GM18498 (cell line): Measurements from ENCODE around the gene PTPRN2.

ENCODE experiments used
- ATAC-seq: cut with Tn5 transposase; IDR thresholded peaks from one replicate; pipeline ENCODE4 v1.9.1; 2021; ENCODE audit warnings: mild to moderate bottlenecking, moderate library complexity; ENCODE audit not compliant: unreplicated experiment

The PTPRN2 gene

GRCh38 chr7:158603773-158604755 lies 16.4 kb upstream of the PTPRN2 start:
- no peak for ATAC-seq

DNA sequence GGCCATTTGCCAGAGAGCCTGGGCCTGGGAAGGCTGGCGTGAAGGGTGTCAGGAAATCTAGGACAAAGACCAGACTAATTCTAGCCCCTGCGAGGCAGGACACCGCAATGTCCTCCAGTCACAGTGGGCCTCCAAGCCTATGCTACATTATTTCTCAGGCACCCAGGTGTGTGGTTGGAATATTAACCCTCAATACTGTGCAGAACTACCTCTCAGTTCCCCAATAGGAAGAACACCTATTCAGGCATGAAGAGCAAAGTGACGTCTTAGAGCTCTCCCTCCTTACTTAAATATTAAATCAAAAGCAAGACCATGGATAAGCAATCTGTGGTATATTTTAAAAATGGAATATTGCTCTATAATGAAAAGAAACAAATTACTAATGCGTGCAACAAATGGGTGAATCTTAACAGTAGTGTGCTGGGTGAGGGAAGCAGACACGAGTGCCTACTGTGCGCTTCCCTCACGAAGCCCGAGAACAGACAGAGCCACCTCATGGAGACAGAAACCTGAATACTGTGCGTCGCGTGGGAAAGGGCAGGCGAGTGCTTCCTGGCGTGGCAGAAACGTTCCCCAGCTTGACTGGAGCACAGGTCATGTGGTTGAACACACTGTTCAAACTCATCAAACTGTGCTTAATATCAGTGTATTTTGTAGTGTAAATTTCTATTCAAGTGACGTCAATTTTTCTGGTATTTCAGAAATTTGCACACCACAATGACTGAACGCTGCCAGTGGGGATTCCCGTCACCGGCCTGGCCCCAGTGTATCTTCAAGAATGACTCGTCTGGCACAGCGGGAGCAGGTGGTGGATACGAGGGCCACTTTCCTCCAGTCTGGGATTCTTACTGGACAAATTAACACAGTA lies 15.5 kb upstream of the PTPRN2 start:
- no peak for ATAC-seq

DNA sequence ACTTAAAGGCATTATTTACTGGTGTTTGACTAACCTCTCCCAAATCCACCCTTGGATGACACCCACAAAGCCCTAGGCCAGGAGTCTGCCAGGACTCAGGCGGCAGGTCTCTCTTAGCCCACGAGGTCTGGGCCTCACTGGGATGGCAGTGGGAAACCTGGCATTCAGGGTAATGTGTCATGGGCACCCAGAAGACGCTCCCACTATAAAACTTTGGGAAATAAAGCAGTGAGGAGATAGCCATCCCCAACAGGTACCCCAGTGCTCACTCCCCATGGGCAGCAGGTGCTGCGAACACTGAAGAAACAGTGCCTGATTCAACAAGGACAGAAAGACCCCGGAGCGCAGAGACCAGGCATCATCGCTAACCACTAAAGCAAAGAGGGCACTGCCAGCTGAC lies 14.4 kb upstream of the PTPRN2 start:
- no peak for ATAC-seq

DNA sequence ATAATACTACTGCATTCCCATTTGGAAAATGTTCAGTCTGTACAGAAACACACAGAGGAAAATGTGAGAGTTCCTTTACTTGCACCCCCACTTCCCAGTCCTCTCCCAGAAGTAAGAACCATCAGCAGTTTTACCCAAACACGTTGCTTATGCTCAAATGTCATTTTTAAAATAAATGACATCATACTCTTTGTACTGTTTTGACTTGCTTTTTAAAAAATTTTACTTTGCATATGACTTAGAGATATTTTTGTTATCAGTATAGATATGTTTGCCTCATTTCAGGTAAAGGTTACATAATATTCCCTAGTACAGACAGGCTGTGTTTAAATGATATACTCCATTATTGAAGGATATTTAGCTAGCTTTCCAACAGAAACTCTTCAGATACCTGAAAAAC lies 13.5 kb upstream of the PTPRN2 start:
- no peak for ATAC-seq

- ATAC-seq = no peak
These were observed 9.1 kb upstream of the PTPRN2 start for GRCh38 chr7:158596745-158597144.

DNA sequence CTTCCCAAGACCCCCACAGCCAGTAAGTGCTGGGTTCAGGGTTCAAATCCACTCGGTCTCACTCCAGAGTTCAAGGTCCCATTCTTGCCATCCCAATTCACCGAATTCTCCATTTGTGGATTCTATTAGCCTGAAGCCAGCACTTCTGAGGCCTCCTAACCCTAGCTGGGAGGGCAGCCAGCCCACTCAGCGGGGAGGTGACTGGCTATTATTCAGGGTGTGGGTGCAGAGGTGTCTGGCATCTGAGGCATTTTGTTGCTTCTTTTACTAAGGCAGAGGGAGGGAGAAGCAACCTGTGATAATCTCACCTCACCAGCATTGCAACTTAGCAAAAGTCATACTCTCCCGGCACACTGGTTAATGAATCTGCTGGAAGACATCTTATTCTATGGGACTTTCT lies 8.7 kb upstream of the PTPRN2 start:
- ATAC-seq = no peak

DNA sequence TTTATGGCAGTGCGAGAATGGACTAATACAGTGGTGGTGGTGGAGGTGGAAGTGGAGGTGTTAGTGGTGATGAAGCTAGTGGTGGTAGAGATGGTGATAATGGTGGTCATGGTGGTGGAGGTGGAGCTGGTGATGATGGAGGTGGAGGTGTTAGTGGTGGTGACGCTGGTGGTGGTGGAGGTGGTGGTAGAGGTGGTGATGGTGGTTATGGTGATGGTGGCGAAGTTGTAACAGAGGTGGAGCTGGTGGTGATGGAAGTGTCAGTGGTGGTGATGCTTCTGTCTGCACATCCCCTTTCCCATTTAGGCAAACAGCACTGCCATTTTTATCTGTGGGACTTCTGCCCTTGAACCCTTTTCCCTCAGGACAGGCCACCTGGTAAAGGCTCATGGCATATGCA lies 7.4 kb upstream of the PTPRN2 start:
- peak; percentile 55 for ATAC-seq

GRCh38 chr7:158592541-158592940 lies 4.9 kb upstream of the PTPRN2 start:
- no peak for ATAC-seq

DNA sequence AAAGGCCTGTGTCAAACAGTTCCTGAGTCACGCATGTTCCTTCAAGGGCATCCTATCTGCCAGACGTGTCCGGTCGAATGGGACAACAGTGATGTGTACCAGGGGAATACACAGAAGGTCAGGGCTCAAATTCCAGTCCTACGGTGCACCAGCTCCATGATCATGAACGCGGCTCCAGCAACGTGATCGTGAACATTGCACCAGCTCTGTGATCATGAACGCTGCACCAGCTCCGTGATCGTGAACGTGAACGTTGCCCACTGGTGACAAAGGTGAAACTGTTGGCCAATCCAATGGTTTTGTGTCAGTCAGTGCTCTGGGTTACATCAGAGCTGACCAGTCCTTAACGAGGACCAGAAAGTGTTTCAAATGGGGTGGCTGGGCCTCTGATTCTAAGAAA lies 4.3 kb upstream of the PTPRN2 start:
- no peak for ATAC-seq

- no peak for ATAC-seq
These were observed 2.5 kb upstream of the PTPRN2 start for GRCh38 chr7:158590181-158590530.

DNA sequence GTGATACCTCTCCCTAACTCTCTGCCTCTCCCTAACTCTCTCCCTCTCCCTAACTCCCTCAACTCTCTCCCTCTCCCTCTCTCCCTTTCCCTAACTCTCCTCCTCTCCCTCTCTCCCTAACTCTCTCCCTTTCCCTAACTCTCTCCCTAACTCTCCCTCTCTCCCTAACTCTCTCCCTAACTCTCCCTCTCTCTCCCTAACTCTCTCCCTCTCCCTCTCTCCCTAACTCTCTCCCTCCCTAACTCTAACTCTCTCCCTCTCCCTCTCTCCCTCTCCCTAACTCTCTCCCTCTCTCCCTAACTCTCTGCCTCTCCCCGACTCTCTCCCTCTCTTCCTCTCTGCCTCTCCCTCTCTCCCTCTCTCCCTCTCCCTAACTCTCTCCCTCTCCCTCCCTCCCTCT lies 2.0 kb upstream of the PTPRN2 start:
- ATAC-seq = no peak

DNA sequence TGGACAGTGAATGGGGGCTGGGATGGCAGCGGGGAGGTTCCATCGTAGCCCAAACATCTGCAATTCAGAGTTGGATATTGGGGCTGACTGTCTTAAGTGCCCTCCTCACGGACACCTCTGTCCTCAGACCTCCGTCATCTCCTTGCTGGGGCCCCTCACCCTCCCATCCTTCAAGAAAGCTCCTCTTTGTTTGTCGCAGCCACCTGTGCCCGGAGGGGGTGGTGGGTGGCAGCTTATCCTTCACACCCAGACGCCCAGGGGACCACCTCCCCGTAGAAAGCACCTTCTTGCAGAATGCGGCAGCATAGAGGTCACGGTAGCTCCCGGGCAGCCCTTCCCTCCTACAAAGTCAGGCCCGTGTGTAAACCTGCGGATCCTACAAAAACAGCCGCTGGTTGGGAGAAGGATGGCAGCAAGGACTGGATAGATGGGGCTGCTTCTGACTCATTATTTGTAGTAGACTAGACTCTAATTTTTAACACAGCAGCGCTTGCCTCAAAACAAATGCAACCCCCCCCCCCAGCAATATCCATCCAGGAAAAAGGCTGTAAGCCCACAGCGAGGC lies 1.3 kb upstream of the PTPRN2 start:
- ATAC-seq = no peak

GRCh38 chr7:158588085-158588877 lies 658 bp upstream of the PTPRN2 start:
- no peak for ATAC-seq

GRCh38 chr7:158586499-158587161 lies 993 bp downstream of the PTPRN2 start:
- no peak for ATAC-seq

DNA sequence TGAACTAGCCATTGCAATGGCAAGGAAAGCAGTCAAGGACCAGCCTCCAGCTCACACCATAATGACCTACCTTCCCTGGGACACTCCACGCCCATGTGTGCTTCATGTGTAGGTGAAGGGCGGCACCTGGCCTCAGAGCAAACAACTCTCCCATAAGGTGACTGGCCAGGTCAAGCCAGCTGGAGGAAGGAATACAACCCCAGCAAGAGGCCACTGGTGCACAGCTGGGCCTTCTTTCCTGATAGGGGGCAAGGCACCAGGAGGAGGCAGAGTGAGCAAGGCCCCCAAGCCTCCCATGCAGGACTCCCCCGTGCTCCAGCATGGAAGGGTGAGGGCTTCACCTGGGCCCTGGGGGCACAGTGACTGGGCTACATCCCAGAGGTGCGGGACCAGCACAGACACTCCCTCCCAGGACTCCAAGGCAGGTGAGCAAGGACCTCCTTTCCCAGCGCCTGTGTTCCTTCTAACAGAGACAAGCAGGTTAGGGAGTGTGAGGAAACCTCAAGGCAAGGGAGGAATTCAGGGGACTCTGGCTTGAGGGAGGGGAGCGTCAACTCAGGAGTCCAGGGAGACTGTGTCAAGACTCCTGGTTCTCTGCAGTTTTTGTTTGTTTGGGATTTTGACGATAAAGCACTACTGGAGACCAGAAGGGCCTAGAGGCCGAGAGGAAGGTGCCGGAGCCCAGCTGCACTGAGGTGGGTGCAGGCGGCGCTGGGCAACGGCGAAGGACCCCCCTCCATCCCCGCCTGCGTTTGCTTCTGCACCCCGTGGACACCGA lies 1.7 kb downstream of the PTPRN2 start:
- no peak for ATAC-seq

GRCh38 chr7:158584407-158584806 lies 3.2 kb downstream of the PTPRN2 start:
- no peak for ATAC-seq

- no peak for ATAC-seq
These were observed 3.8 kb downstream of the PTPRN2 start for GRCh38 chr7:158583810-158584209.

- ATAC-seq = no peak
These were observed 4.5 kb downstream of the PTPRN2 start for GRCh38 chr7:158583143-158583542.

GRCh38 chr7:158582089-158582456 lies 5.5 kb downstream of the PTPRN2 start:
- no peak for ATAC-seq
